Esophagus squamous epithelium (tissue), 5 donors: ENCODE measurements around the gene TAPBPL. TPM values are rescaled to one million over a fixed set of nuclear protein-coding genes. Genes with fewer than 3 reads are reported as not detected.

Source experiments
- DNase-seq: peaks from one replicate; lab custom pipeline; 2025; lab: John Stamatoyannopoulos, UW
- H3K27ac ChIP-seq, 4 donors: fragments of 200-600 bp; sonication (generic); one replicate each; pipeline ENCODE4 v1.5.1; 2016 to 2019; ENCODE audit warnings: mild to moderate bottlenecking in 1 of 4
- H3K27me3 ChIP-seq, 4 donors: fragments of 200-600 bp; sonication (generic); 1 replicate in 3 of 4; 2 replicates in 1 of 4; pipeline versions ENCODE4 v1.5.1 to v1.6.0; 2017 to 2021; ENCODE audit warnings: antibody characterized with exemption in 1 of 4
- H3K36me3 ChIP-seq, 3 donors: fragments of 200-600 bp; sonication (generic); one replicate each; pipeline ENCODE4 v1.5.1; 2016 to 2019
- H3K4me1 ChIP-seq, 3 donors: fragments of 200-600 bp; sonication (generic); one replicate each; pipeline ENCODE4 v1.5.1; 2017 to 2019
- H3K4me3 ChIP-seq, 4 donors: fragments of 200-600 bp; sonication (generic); 1 replicate in 3 of 4; 2 replicates in 1 of 4; pipeline ENCODE4 v1.5.1; 2016 to 2019; ENCODE audit warnings: mild to moderate bottlenecking in 2 of 4, moderate library complexity in 1 of 4
- H3K9me3 ChIP-seq, 3 donors: fragments of 200-600 bp; sonication (generic); one replicate each; pipeline ENCODE4 v1.5.1; 2016 to 2019
- CTCF ChIP-seq, 6 experiments: fragments of 450-650 bp in 4 of 6; fragments of 200-600 bp in 2 of 6; sonication (generic) in 2 of 6; IDR thresholded peaks; one replicate each; pipeline ENCODE4 v1.5.1; 2016 to 2019; ENCODE audit warnings: antibody characterized with exemption in 6 of 6, mild to moderate bottlenecking in 4 of 6, moderate library complexity in 4 of 6
- POLR2A ChIP-seq, 4 donors: fragments of 450-650 bp; IDR thresholded peaks; one replicate each; pipeline ENCODE4 v1.6.1; 2017; ENCODE audit warnings: antibody characterized with exemption in 4 of 4, mild to moderate bottlenecking in 4 of 4, moderate library complexity in 3 of 4
- WGBS, 2 donors: methylation state at CpG; one replicate each; pipeline ENCODE4 v1.1.5; 2018; 5-methylcytosine and 5-hydroxymethylcytosine counted together
- intact Hi-C: fragments of 100-400 bp; cut with DNase I; formaldehyde crosslinking; loops from one replicate; pipeline ENCODE4 v1.15.0; 2022
- total RNA-seq, 4 donors: library from RNA; depleted of rRNA; stranded (reverse); fragments of >200 nt; gene quantifications; one replicate each; pipeline ENCODE4 v1.1.0, GENCODE V29; 2016
- donor health status: DM: yes; HTN: yes; CAD: no.

TAPBPL gene
- total RNA-seq, 4 donors from 2014 or later = 7.7 to 25.6 (median 18.2) TPM

GRCh38 chr12:6508087-6508486 lies 56.2 kb downstream of the TAPBPL start:
- DNase-seq = no peak
- Histone ChIP-seq H3K27ac (peak overlapping the region in 3 of 4 donors; percentile 28 to 67 (median 36)), H3K36me3 (peaks cover 0 to 61% (median 0%) of the 10 kb centered on the region in 3 donors), H3K4me3 (no peak overlapping the region), H3K4me1 (peaks cover 0 to 15% (median 5%) of the 10 kb centered on the region in 3 donors), H3K9me3 (no peaks in the 10 kb centered on the region), H3K27me3 (no peaks in the 10 kb centered on the region)
- TF ChIP-seq CTCF (IDR thresholded peaks at IDR 0.05) (no peak), POLR2A (IDR thresholded peaks at IDR 0.05) (no peak)
- 72 to 74% methylated on average over 6 to 7 of the region's 7 CpGs for WGBS, 2 donors
- intact Hi-C loops = no loop called here

Other genes starting within 250 kb of the TAPBPL start
- gene PLEKHG6, start 141.4 kb upstream of the TAPBPL start, total RNA-seq = 10 to 100 TPM; 13.9 to 61.7 (median 29.2) TPM
- 100 to 1,000 TPM; 121 to 190 (median 134) TPM for gene TNFRSF1A, start 110.0 kb upstream of the TAPBPL start, total RNA-seq
- gene SCNN1A, start 76.5 kb upstream of the TAPBPL start, total RNA-seq = 100 to 1,000 TPM in 3 of 4 donors, 10 to 100 TPM in 1; 88.9 to 266 (median 111) TPM
- gene LTBR, start 67.9 kb upstream of the TAPBPL start, total RNA-seq = 100 to 1,000 TPM in 3 of 4 donors, 10 to 100 TPM in 1; 98.2 to 171 (median 136) TPM
- gene CD27, start 7.1 kb upstream of the TAPBPL start, total RNA-seq = 1 to 10 TPM in 3 of 4 donors, under 1 TPM in 1; 0.49 to 4.2 (median 2.9) TPM
- gene VAMP1, start 18.6 kb downstream of the TAPBPL start, total RNA-seq = 1 to 10 TPM; 1.2 to 9.1 (median 5.1) TPM
- 10 to 100 TPM; 36.3 to 95.5 (median 72.6) TPM for gene MRPL51, start 41.2 kb downstream of the TAPBPL start, total RNA-seq
- gene NCAPD2, start 42.1 kb downstream of the TAPBPL start, total RNA-seq = 10 to 100 TPM; 25.6 to 73.2 (median 55.9) TPM
- 1,000 to 10,000 TPM; 2,526 to 4,151 (median 3,597) TPM for gene GAPDH, start 82.5 kb downstream of the TAPBPL start, total RNA-seq
- 1 to 10 TPM in 3 of 4 donors, under 1 TPM in 1; 0.76 to 7.4 (median 2.7) TPM for gene IFFO1, start 104.0 kb downstream of the TAPBPL start, total RNA-seq
- 10 to 100 TPM; 36.0 to 51.9 (median 48.2) TPM for gene NOP2, start 116.2 kb downstream of the TAPBPL start, total RNA-seq
- 100 to 1,000 TPM; 116 to 165 (median 127) TPM for gene CHD4, start 155.3 kb downstream of the TAPBPL start, total RNA-seq
- 10 to 100 TPM; 12.8 to 46.0 (median 17.4) TPM for gene LPAR5, start 183.9 kb downstream of the TAPBPL start, total RNA-seq
- 1 to 10 TPM in 2 of 4 donors, under 1 TPM in 1, not detected in 1; 0.35 to 4.0 (median 3.2) TPM for gene ACRBP, start 195.4 kb downstream of the TAPBPL start, total RNA-seq
- 10 to 100 TPM in 3 of 4 donors, 1 to 10 TPM in 1; 8.3 to 37.0 (median 26.9) TPM for gene ING4, start 211.1 kb downstream of the TAPBPL start, total RNA-seq
- gene ZNF384, start 237.3 kb downstream of the TAPBPL start, total RNA-seq = 10 to 100 TPM; 19.6 to 36.2 (median 26.8) TPM
- under 1 TPM in 2 of 4 donors, not detected in 2; 0.11 to 0.19 TPM for gene PIANP, start 248.8 kb downstream of the TAPBPL start, total RNA-seq